ENCODE data around the gene ZBTB16.

ZBTB16 gene

GRCh38 chr11:114109206-114110090 is 49.9 kb downstream of the ZBTB16 start:
- DNase-seq = no peak

DNA sequence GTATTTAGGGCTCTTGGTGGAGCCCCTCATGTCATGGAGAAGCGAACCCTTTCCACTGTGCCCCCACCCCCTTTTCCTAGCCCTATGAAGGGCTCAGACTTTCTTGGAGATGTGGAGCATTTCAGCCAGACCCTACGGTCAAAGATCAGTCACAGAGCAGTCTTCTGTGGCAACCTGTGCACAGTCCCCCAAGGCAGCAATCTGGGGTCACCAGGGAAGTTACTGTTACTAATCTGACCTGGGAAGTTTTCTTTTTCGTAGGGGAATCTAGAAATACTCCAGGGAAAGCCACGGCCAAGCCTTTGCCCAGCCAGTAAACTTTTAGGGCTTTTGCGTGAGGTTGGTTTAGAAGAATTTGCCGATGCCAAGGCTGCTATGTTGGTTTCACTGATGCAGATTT is 50.6 kb downstream of the ZBTB16 start:
- no peak for DNase-seq

DNA sequence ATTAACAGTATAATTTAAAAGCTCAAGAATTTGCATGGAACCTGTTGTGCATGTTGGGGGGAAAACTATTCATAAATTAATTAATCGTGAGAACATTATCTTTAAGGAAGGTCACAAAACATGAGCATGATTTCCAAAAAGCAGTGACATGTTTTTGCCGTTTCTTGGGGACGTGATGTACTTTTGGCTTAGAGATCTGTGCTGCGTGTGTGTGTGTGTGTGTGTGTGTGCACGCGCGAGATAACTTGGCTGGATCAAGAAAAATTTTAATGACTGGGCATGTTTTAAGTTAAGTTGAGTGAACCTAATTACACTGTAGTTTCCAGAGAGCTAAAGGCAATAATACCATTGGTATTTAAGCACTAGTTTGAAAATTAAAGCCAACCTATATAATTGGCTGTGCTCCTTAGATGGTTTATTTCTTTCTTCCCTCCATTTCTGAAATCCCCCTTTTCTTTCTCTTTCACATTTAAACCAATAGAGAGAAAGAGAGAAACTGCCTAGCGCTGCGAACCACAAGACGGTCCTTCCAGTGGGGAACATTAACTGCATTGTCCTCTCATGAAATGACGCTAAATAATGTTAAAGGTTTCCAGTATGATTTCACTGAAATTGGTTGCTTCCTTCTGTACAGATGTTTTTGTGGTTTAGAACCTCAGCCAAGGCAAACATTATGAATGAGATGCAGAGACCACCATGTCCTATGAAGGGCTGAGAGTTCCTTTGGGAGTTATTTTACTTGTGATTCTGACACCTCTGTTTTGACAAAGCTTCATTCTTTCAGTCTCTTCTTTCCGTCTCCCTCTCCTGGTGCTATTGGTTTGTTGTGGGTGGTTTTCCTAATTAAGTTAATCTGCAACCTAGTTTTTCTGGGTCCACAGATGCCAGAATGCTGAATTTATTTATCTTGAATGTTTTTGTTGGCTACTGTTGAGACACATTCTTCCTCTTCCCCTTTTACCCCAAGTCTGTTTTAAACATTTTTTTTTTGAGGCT is 51.7 kb downstream of the ZBTB16 start:
- no peak for DNase-seq

DNA sequence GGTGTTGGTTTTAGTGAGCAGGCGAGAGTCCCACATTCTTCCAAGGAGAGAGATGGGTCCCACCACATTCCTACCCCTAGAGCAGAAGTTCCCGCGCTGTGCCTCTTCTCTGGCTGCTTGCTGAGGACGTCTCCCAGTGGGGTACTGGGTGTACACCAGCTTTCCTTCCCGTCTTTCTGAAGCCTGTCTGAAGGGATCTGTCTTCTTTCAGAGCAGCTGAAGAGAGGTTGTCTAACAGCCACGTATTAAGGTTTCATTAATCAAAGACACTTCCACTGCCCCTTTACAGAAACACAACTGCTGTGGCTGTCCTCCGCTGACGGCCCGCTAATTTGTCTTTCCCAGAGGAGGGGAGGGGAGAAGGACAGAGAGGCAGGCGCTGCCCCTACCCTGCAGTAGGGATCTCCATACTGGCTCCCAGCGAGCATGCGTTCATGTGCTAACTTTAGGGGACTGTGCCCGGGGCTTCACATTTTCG is 56.0 kb downstream of the ZBTB16 start:
- no peak for DNase-seq

DNA sequence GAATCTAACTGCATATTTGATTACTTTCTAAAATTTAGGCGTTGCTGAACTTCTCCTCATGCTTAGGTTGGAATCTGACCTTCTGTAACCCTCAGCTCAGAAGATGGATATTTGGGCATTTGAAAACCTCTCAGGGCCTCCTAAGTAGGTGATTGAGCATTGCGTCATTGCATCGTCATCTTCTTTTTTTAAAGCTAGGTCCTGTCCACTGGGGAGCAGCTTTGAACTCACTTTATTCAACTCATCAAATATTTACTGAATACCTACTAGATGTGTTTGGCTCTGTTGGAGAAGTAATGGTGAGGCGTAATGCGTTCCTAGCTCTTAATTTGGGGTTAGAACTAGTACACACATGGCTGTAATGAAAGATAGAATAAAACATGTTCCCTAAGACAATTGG is 56.8 kb downstream of the ZBTB16 start:
- DNase-seq = no peak

DNA sequence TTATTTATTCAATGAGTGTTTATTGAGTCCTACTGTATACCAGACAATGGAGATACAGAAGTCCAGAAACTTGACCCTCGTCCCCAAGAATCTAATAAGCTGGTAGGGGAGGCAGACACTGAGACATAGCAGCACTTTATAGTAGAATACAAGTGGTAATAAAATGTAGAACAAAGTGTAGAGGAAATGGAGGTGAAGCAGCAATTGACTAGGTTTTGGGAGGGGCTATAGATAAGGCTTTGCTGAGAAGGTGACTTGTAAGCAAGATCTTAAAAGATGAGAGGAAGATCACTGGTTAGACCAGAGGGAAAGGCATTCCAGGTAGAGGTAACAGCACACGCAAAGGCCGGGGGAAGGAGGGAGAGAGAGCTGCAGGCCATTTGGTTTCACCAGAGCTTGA is 57.3 kb downstream of the ZBTB16 start:
- DNase-seq = no peak

DNA sequence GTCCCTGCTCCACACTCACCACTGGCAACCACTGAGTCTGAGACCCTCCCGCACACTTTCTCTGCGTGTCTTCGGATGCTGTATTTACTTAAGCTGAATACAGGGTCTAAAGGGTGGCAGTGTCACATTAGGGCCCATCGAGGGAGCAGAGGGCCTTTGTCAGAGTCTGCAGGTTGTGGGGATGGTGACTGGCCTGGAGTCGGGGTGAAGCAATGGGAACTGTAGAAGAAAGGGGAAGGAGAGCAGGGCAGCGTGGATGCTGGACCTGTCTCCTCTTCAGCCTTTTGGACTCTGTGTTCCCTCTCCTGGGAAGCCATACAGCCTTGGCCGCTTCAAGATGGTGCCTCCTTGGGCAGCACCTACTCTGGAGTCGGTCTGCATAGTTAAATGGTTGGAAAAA is 61.1 kb downstream of the ZBTB16 start:
- DNase-seq = no peak

GRCh38 chr11:114121138-114121537 is 61.6 kb downstream of the ZBTB16 start:
- no peak for DNase-seq

GRCh38 chr11:114121804-114122504 is 62.4 kb downstream of the ZBTB16 start:
- no peak for DNase-seq

DNA sequence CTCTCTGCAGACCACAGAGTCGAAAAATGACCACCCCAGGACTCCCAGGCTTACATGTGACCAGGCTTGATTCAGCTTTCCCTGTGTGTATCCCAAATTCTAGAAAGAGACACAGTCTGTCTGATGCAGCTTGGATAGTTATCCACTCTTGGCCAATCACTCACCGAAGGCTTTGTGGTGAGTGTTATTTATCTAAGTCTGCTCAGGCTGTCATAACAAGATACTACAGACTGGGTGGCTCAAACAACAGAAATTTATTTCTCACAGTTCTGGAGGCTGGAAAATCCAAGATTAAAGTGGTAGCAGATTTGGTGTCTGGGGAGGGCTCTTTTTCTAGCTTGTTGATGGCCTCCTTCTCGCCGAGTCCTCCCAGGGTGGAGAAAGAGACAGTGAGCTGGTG is 63.2 kb downstream of the ZBTB16 start:
- DNase-seq = no peak

- no peak for DNase-seq
Measured at GRCh38 chr11:114123692-114124330, 64.3 kb downstream of the ZBTB16 start.

DNA sequence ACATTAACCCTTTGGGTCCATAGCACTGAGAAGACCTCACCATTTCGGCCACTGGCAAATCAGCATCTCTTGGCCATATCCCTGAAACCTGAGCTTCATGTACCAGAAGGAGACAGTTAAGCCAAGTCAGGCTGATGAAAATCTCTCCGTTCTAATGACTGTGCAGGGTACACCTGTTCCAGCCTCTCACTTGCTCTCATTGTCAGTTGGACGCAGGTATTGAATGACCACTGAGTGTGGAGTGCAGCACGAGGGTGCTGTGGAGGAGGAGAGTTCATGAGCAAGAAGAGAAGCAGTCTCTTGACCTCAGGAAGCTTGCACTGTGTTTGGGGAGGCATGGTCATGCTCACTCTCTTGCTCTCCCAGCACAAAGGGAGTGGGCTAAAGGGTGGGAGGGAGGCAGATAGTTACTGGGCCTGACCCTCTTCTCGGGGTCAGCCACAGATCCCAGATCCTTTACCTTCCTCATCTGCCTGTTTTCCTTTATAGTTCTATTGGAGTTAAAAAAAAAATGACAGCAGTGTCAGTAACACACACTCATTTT is 65.2 kb downstream of the ZBTB16 start:
- DNase-seq = no peak

GRCh38 chr11:114125531-114125930 is 66.0 kb downstream of the ZBTB16 start:
- DNase-seq = no peak

- no peak for DNase-seq
Measured at GRCh38 chr11:114125959-114126358, 66.4 kb downstream of the ZBTB16 start.

DNA sequence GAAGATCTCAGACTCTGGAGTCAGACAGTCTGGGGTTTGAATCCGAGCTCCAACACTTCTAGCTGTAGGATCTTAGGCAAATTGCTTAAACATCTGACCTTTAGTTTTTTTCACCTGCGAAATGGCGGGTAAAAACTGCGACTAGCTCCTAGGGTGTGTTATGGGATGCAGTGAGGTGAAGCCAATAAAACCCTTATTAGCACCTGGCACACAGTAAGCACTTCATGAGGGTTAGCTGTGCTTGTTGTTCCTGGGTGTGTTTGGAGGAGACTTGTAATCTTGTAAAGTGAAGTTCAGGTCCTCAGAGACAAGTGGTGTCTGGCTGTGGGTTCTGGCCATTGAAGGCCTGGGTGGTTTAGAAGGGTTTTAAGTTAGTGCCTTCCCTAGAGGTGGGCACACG is 68.9 kb downstream of the ZBTB16 start:
- no peak for DNase-seq

- DNase-seq = no peak
Measured at GRCh38 chr11:114129142-114129541, 69.6 kb downstream of the ZBTB16 start.

- no peak for DNase-seq
Measured at GRCh38 chr11:114129699-114130098, 70.2 kb downstream of the ZBTB16 start.

DNA sequence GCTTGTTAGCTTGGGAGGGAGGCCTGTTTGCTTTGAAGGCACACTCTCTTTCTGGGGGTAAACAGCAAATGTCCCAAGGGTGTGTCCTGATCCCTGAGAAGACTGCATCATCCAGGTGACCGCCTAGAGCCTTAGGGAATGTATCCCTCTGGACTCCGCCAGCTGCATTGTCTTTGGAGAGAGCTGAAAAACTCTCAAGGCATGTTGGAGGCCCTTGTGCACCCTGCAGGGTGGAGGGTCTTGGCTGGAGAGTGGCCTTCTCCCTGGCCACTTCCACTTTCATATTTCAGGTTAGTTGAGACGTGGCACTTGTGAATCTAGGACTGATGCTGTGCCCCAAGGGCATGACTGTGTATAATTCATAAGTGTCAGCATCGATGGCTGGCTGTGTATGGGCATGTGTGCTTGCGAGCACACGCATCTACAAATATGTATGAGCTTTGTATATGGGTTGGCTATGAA is 70.6 kb downstream of the ZBTB16 start:
- DNase-seq = no peak

DNA sequence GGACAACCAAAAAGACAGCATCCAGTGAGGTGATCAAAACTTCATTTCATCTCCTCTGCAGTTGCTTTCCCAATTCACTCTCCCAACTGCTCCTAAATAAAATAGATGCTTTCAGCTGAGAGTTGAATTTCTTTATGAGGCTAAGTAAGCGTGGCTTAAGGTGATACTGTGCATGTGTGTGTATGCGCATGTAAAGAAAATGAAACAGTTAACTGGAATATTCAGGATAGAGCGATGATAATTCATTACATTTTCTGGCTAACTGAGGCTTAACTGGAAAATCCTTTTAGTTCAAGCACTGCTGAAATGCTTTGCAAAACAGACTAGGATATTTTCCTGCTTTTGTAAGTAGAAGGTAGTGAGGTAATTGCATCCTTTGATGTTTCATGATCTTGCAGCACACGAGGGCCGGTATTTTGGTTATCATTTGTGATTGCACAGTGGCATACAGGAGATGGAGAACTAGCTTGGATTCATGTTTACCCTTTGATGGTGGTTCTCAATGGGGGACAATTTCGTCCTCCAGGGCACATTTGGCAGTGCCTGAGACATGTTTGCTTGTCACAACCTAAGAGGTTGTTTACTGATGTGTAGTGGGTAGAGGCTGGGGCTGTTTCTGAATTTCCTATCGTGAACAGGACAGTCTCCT is 71.2 kb downstream of the ZBTB16 start:
- no peak for DNase-seq

- DNase-seq = no peak
Measured at GRCh38 chr11:114131461-114131864, 72.0 kb downstream of the ZBTB16 start.

DNA sequence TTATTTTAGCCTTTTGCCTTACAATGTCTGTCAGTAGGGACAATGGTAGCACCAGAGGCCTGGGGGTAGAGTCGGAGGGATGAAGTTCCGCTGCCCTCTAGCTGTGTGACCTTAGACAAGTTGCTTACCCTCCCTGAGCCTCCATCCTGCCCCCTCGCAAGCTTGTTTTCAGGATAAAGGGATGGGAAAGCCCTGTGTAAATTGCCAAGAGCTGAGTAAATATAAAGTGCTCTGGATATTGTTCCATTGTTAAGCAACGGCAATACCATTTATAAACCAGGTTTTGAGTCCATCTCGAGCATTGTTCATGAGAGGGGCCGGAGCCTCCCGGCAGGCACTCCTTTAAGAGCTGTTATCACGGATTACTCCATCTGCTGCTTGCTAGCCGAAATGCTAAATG is 72.9 kb downstream of the ZBTB16 start:
- DNase-seq = no peak

Measured in stimulated activated CD4-positive, alpha-beta T cell treated with anti-CD3 and anti-CD28 coated beads, Interleukin-15, amount 100 ng/mL, for 24 hours (primary cell).